ENCODE data around the gene GALNT16. TPM values are rescaled to one million over a fixed set of nuclear protein-coding genes. Genes with fewer than 3 reads are reported as not detected.

Gene GALNT16
- total RNA-seq, 1 donor from 2014 or later: 3.5 TPM

- no peak for DNase-seq (ENCODE audit: low spot score)
- H3K9ac ChIP-seq: no peak overlapping the region
- Mint-ChIP-seq H3K4me3 (no peak overlapping the region), H3K9me3 (no peaks in the 10 kb centered on the region), H3K27ac (no peak overlapping the region), H3K36me3 (peaks cover 12% of the 10 kb centered on the region), H3K4me1 (no peaks in the 10 kb centered on the region), H3K27me3 (ENCODE audit: insufficient read depth, low read depth) (peaks cover 2% of the 10 kb centered on the region)
- no peaks in the 10 kb centered on the region for H3K9me3 ChIP-seq (ENCODE audit: low read depth)
- H3K4me2 ChIP-seq: no peak overlapping the region
- no peak overlapping the region for H3K4me3 ChIP-seq
- no peaks in the 10 kb centered on the region for H3K27me3 ChIP-seq
- no peaks in the 10 kb centered on the region for H4K20me1 ChIP-seq (ENCODE audit: low read depth)
- TF ChIP-seq EZH2phosphoT487 (IDR thresholded peaks at IDR 0.05) (no peak), CTCF (IDR thresholded peaks at IDR 0.05) (no peak), EZH2 (IDR thresholded peaks at IDR 0.05) (no peak)
- H3K4me1 ChIP-seq: peaks cover 4% of the 10 kb centered on the region
- no peak overlapping the region for H2AFZ ChIP-seq (replicated peaks)
- H3K36me3 ChIP-seq: no peaks in the 10 kb centered on the region
- no peak overlapping the region for H3K27ac ChIP-seq
- no peaks in the 10 kb centered on the region for H3K79me2 ChIP-seq (ENCODE audit: low read depth)
- H3F3A ChIP-seq (ENCODE audit: low read depth): peaks cover 3% of the 10 kb centered on the region
Measured at GRCh38 chr14:69344171-69344570, 84.2 kb downstream of the GALNT16 start.

- no peak overlapping the region for H3K27ac ChIP-seq
- no peak overlapping the region for H3K4me3 ChIP-seq
- H3K79me2 ChIP-seq (ENCODE audit: low read depth): no peaks in the 10 kb centered on the region
- Mint-ChIP-seq H3K27ac (no peak overlapping the region), H3K9me3 (no peaks in the 10 kb centered on the region), H3K36me3 (peaks cover 12% of the 10 kb centered on the region), H3K4me1 (peaks cover 3% of the 10 kb centered on the region), H3K4me3 (no peak overlapping the region), H3K27me3 (ENCODE audit: insufficient read depth, low read depth) (peaks cover 2% of the 10 kb centered on the region)
- no peak overlapping the region for H3K9ac ChIP-seq
- H3K36me3 ChIP-seq: no peaks in the 10 kb centered on the region
- no peak overlapping the region for H2AFZ ChIP-seq (replicated peaks)
- H3F3A ChIP-seq (ENCODE audit: low read depth): peaks cover 3% of the 10 kb centered on the region
- no peak for TF ChIP-seq EZH2phosphoT487 (IDR thresholded peaks at IDR 0.05)
- TF ChIP-seq EZH2 (IDR thresholded peaks at IDR 0.05): no peak
- TF ChIP-seq CTCF (IDR thresholded peaks at IDR 0.05): no peak
- DNase-seq (ENCODE audit: low spot score): peak; percentile 42
- no peak overlapping the region for H3K4me2 ChIP-seq
- H3K27me3 ChIP-seq: no peaks in the 10 kb centered on the region
- H4K20me1 ChIP-seq (ENCODE audit: low read depth): no peaks in the 10 kb centered on the region
- peaks cover 8% of the 10 kb centered on the region for H3K4me1 ChIP-seq
- H3K9me3 ChIP-seq (ENCODE audit: low read depth): no peaks in the 10 kb centered on the region
Measured at GRCh38 chr14:69345402-69345801, 85.4 kb downstream of the GALNT16 start.

GRCh38 chr14:69346710-69347109 lies 86.8 kb downstream of the GALNT16 start:
- H2AFZ ChIP-seq (replicated peaks): no peak overlapping the region

More at GRCh38 chr14:69346710-69347109, 86.8 kb downstream of the GALNT16 start:
- Histone ChIP-seq H3K79me2 (ENCODE audit: low read depth) (no peaks in the 10 kb centered on the region), H3K4me2 (no peak overlapping the region), H3K9me3 (ENCODE audit: low read depth) (no peaks in the 10 kb centered on the region), H3K4me1 (peaks cover 20% of the 10 kb centered on the region), H3K36me3 (no peaks in the 10 kb centered on the region), H3F3A (ENCODE audit: low read depth) (peaks cover 3% of the 10 kb centered on the region), H3K27ac (no peak overlapping the region), H4K20me1 (ENCODE audit: low read depth) (no peaks in the 10 kb centered on the region), H3K9ac (no peak overlapping the region), H3K4me3 (no peak overlapping the region), H3K27me3 (no peaks in the 10 kb centered on the region)
- H3K9me3 Mint-ChIP-seq: no peaks in the 10 kb centered on the region
- H3K4me3 Mint-ChIP-seq: no peak overlapping the region
- H3K27me3 Mint-ChIP-seq (ENCODE audit: insufficient read depth, low read depth): peaks cover 7% of the 10 kb centered on the region
- peak; percentile 81 for TF ChIP-seq CTCF (IDR thresholded peaks at IDR 0.05)
- no peak for TF ChIP-seq EZH2phosphoT487 (IDR thresholded peaks at IDR 0.05)
- peak; percentile 84 for DNase-seq (ENCODE audit: low spot score)
- H3K4me1 Mint-ChIP-seq: peaks cover 16% of the 10 kb centered on the region
- no peak overlapping the region for H3K27ac Mint-ChIP-seq
- peaks cover 8% of the 10 kb centered on the region for H3K36me3 Mint-ChIP-seq
